Kidney (tissue), 14 donors: ENCODE results near the gene DUSP15. TPM values are rescaled to one million over a fixed set of nuclear protein-coding genes. Genes with fewer than 3 reads are reported as not detected.
"Not testable (repeated sequence)": the region's sequence is repeated elsewhere in the genome, so short reads cannot be mapped to it uniquely, and the experiment has no call there.

Experiments used
- DNase-seq, 5 donors: peaks; one replicate each; pipeline ENCODE4 v3.0.0-alpha.2; 2013 to 2020
- FAIRE-seq: peaks from 2 replicates; lab custom pipeline; 2012; peaks lifted over from hg19 to GRCh38; lab: Jason Lieb, UNC
- H3K27ac ChIP-seq, 2 donors: one replicate each; pipeline ENCODE4 v1.7.0; 2013; ENCODE audit warnings: low read depth in 2 of 2, low read length in 2 of 2, inconsistent platforms in 1 of 2
- H3K27me3 ChIP-seq: one replicate; pipeline ENCODE4 v1.7.1; 2013; ENCODE audit warnings: low read length, inconsistent platforms; ENCODE audit not compliant: control insufficient read depth, insufficient read depth
- H3K36me3 ChIP-seq, 3 donors: one replicate each; pipeline versions ENCODE4 v1.7.0 to v1.7.1; 2013; ENCODE audit warnings: low read length in 3 of 3, control low read depth in 1 of 3, inconsistent platforms in 1 of 3; ENCODE audit not compliant: insufficient read depth in 3 of 3, control insufficient read depth in 2 of 3
- H3K4me1 ChIP-seq, 3 donors: one replicate each; pipeline versions ENCODE4 v1.7.0 to v1.7.1; 2013; ENCODE audit warnings: low read length in 3 of 3, inconsistent platforms in 1 of 3, low read depth in 1 of 3; ENCODE audit not compliant: control insufficient read depth in 2 of 3, insufficient read depth in 2 of 3
- H3K4me3 ChIP-seq, 3 donors: one replicate each; pipeline versions ENCODE4 v1.7.0 to v1.8.1; 2013; ENCODE audit warnings: low read length in 3 of 3, control low read depth in 1 of 3, inconsistent platforms in 1 of 3
- H3K9ac ChIP-seq, 3 donors: one replicate each; pipeline versions ENCODE4 v1.7.0 to v1.7.1; 2013; ENCODE audit warnings: low read length in 3 of 3, control low read depth in 1 of 3, inconsistent platforms in 1 of 3
- H3K9me3 ChIP-seq, 3 donors: one replicate each; pipeline versions ENCODE4 v1.7.0 to v1.7.1; 2013; ENCODE audit warnings: low read length in 3 of 3, control low read depth in 1 of 3, inconsistent platforms in 1 of 3; ENCODE audit not compliant: control insufficient read depth in 2 of 3, insufficient read depth in 1 of 3
- intact Hi-C: fragments of 100-400 bp; cut with DNase I; formaldehyde crosslinking; loops from one replicate; pipeline ENCODE4 v1.11.1; 2022
- polyA plus RNA-seq: library from polyadenylated mRNA; stranded (reverse); fragments of 350-450 nt; fragmentation: Illumina TruSeq; extraction: RNeasy Lipid Tissue Mini Kit (QIAGEN cat#74804); gene quantifications from one replicate; pipeline ENCODE4 v1.2.3, GENCODE V29; 2014; ENCODE audit warnings: low read depth, low replicate concordance; ENCODE audit not compliant: insufficient read depth
- total RNA-seq: library from RNA; stranded (reverse); fragmentation: NEBNext Ultra II Directional; extraction: Animal tissue kit (Norgen Biotek cat#: 25700); gene quantifications from one replicate; pipeline ENCODE4 v1.2.1, GENCODE V29; 2021
- TF ChIP-seq, protein P1 (sequence below): IDR thresholded peaks from 3 replicates; pipeline ENCODE4 v1.5.1; 2012; ENCODE audit warnings: mild to moderate bottlenecking, moderate library complexity, borderline replicate concordance; ENCODE audit not compliant: insufficient read depth; ENCODE audit errors: extremely low read depth
- donor health status: control.
- donor health status: control.
- donor health status: control.
- donor health status: control.
- donor health status: control.
- donor health status: DM: yes; HTN: yes; CAD: no.
- donor health status: Normal renal cell carcinoma (clear cell type).

The DUSP15 gene
- total and polyA plus RNA-seq, 2 donors from 2014 or later, result 13.2 to 143 TPM

- intact Hi-C loops, result no loop called here
- no peak for DNase-seq
- TF ChIP-seq, protein P1, sequence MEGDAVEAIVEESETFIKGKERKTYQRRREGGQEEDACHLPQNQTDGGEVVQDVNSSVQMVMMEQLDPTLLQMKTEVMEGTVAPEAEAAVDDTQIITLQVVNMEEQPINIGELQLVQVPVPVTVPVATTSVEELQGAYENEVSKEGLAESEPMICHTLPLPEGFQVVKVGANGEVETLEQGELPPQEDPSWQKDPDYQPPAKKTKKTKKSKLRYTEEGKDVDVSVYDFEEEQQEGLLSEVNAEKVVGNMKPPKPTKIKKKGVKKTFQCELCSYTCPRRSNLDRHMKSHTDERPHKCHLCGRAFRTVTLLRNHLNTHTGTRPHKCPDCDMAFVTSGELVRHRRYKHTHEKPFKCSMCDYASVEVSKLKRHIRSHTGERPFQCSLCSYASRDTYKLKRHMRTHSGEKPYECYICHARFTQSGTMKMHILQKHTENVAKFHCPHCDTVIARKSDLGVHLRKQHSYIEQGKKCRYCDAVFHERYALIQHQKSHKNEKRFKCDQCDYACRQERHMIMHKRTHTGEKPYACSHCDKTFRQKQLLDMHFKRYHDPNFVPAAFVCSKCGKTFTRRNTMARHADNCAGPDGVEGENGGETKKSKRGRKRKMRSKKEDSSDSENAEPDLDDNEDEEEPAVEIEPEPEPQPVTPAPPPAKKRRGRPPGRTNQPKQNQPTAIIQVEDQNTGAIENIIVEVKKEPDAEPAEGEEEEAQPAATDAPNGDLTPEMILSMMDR, result no peak
These were observed 48.3 kb upstream of the DUSP15 start for GRCh38 chr20:31918466-31919105.

GRCh38 chr20:31917962-31918412 is 47.7 kb upstream of the DUSP15 start:
- H3K9ac ChIP-seq, H3K27ac ChIP-seq, H3K27me3 ChIP-seq, FAIRE-seq, H3K36me3 ChIP-seq, DNase-seq, H3K9me3 ChIP-seq, intact Hi-C loops, H3K4me3 ChIP-seq, H3K4me1 ChIP-seq: not testable (repeated sequence)

More at GRCh38 chr20:31918466-31919105, 48.3 kb upstream of the DUSP15 start:
- no peak for FAIRE-seq
- Histone ChIP-seq H3K4me3 (no peak overlapping the region), H3K36me3 (no peaks in the 10 kb centered on the region), H3K4me1 (no peaks in the 10 kb centered on the region), H3K9me3 (no peaks in the 10 kb centered on the region), H3K9ac (no peak overlapping the region), H3K27me3 (no peaks in the 10 kb centered on the region), H3K27ac (no peak overlapping the region)

- no peak for FAIRE-seq
- intact Hi-C loops, result no loop called here
- H3K36me3 ChIP-seq, result no peaks in the 10 kb centered on the region
These were observed 46.4 kb upstream of the DUSP15 start for GRCh38 chr20:31916708-31917107.

GRCh38 chr20:31915491-31916280 is 45.4 kb upstream of the DUSP15 start:
- Histone ChIP-seq H3K36me3 (no peaks in the 10 kb centered on the region), H3K4me1 (no peaks in the 10 kb centered on the region), H3K9me3 (no peaks in the 10 kb centered on the region), H3K27me3 (no peaks in the 10 kb centered on the region), H3K4me3 (no peak overlapping the region), H3K9ac (no peak overlapping the region), H3K27ac (no peak overlapping the region)
- intact Hi-C loops, result no loop called here
- TF ChIP-seq, protein P1, result no peak
- no peak for FAIRE-seq
- DNase-seq, result no peak

More at GRCh38 chr20:31916708-31917107, 46.4 kb upstream of the DUSP15 start:
- no peaks in the 10 kb centered on the region for H3K27me3 ChIP-seq
- TF ChIP-seq, protein P1, result no peak
- no peaks in the 10 kb centered on the region for H3K9me3 ChIP-seq
- H3K4me3 ChIP-seq, result no peak overlapping the region
- no peak overlapping the region for H3K9ac ChIP-seq
- no peak overlapping the region for H3K27ac ChIP-seq
- no peaks in the 10 kb centered on the region for H3K4me1 ChIP-seq
- DNase-seq, result no peak
